HepG2 (cell line): ENCODE data around the gene TSPAN18. TPM values are rescaled to one million over a fixed set of nuclear protein-coding genes. Genes with fewer than 3 reads are reported as not detected.

Experiments
- ATAC-seq: fragments of 200-7000 bp; cut with Tn5 transposase; 3 replicates; pipeline ENCODE4 v1.9.1; 2020; ENCODE audit warnings: mild to moderate bottlenecking, moderate library complexity
- BruUV-seq: library from RNA; stranded (reverse); fragments of 400-500 nt; replicated peaks from 2 replicates; lab custom pipeline; 2021; lab: Mats Ljungman, UMichigan
- CTCF ChIA-PET: fragments of 300-600 bp; formaldehyde crosslinking; extraction: SDS; loops from one replicate; lab custom pipeline; 2021; ENCODE audit warnings: low total read pairs, inconsistent platforms, low intra/inter-chr PET ratio; lab: Yijun Ruan, JAX
- POLR2A ChIA-PET: fragments of 350-600 bp; sonication (Branson Sonifier 250); formaldehyde crosslinking; loops from one replicate; lab custom pipeline; 2020; ENCODE audit warnings: antibody characterized with exemption, inconsistent platforms; lab: Yijun Ruan, JAX
- DNase-seq: peaks from one replicate; pipeline ENCODE4 v3.0.0-alpha.2; 2015; ENCODE audit warnings: low spot score
- FAIRE-seq: peaks from 3 replicates; lab custom pipeline; 2011; peaks lifted over from hg19 to GRCh38; lab: Jason Lieb, UNC
- H2AFZ ChIP-seq: one replicate; pipeline ENCODE4 v1.6.1; 2011; ENCODE audit warnings: low read length, inconsistent platforms
- H3K27ac ChIP-seq: fragments of 300-600 bp; 3 replicates; pipeline ENCODE4 v1.8.0; 2011; ENCODE audit warnings: mixed run types, mild to moderate bottlenecking, mixed read lengths, low read length, inconsistent platforms; ENCODE audit not compliant: insufficient read depth; ENCODE audit errors: extremely low read length
- H3K27me3 ChIP-seq, 2 experiments: fragments of 200-600 bp in 1 of 2; 2 replicates in 1 of 2; 3 replicates in 1 of 2; pipeline versions ENCODE4 v1.6.0 to v1.8.0; 2011; ENCODE audit warnings: low read length in 2 of 2, mild to moderate bottlenecking in 2 of 2, moderate library complexity in 2 of 2, inconsistent platforms in 1 of 2; ENCODE audit not compliant: insufficient read depth in 2 of 2, control insufficient read depth in 1 of 2
- H3K36me3 ChIP-seq, 2 experiments: fragments of 200-600 bp in 1 of 2; replicated peaks in 1 of 2; 2 replicates in 1 of 2; 3 replicates in 1 of 2; pipeline versions ENCODE4 v1.5.1 to v1.8.0; 2011; ENCODE audit warnings: low read length in 2 of 2, inconsistent platforms in 1 of 2; ENCODE audit not compliant: insufficient read depth in 2 of 2, control insufficient read depth in 1 of 2
- H3K4me1 ChIP-seq: 2 replicates; pipeline ENCODE4 v1.5.1; 2012; ENCODE audit warnings: low read length, inconsistent platforms; ENCODE audit not compliant: insufficient read depth
- H3K4me2 ChIP-seq: 2 replicates; pipeline ENCODE4 v1.6.0; 2011; ENCODE audit warnings: low read depth, low read length, inconsistent platforms
- H3K4me3 ChIP-seq, 3 experiments: fragments of 200-600 bp in 1 of 3; sonication (generic), shearing (Covaris generic) in 1 of 3; replicated peaks in 1 of 3; 2 replicates each; pipeline ENCODE4 v1.5.1; 2011 to 2016; ENCODE audit warnings: low read length in 3 of 3, inconsistent platforms in 2 of 3, low read depth in 2 of 3, mild to moderate bottlenecking in 2 of 3, control low read depth in 1 of 3, mixed read lengths in 1 of 3; ENCODE audit not compliant: insufficient read depth in 1 of 3
- H3K79me2 ChIP-seq: one replicate; pipeline ENCODE4 v1.6.1; 2011; ENCODE audit warnings: low read length, inconsistent platforms; ENCODE audit not compliant: insufficient read depth
- H3K9ac ChIP-seq: 2 replicates; pipeline ENCODE4 v1.6.0; 2011; ENCODE audit warnings: mild to moderate bottlenecking, low read depth, low read length, inconsistent platforms; ENCODE audit not compliant: insufficient read depth
- H3K9me3 ChIP-seq: 2 replicates; pipeline ENCODE4 v1.5.1; 2012; ENCODE audit warnings: mild to moderate bottlenecking, low read length
- H4K20me1 ChIP-seq: 2 replicates; pipeline ENCODE4 v1.6.0; 2011; ENCODE audit warnings: inconsistent platforms, mild to moderate bottlenecking, low read length, moderate library complexity; ENCODE audit not compliant: insufficient read depth
- ATAD3A ChIP-seq: sonication (generic); formaldehyde crosslinking; IDR thresholded peaks from 2 replicates; pipeline ENCODE4 v1.4.0; 2020; ENCODE audit warnings: missing genetic modification reagents
- MTF2 ChIP-seq: sonication (generic); formaldehyde crosslinking; IDR thresholded peaks from 2 replicates; pipeline ENCODE4 v1.5.0; 2020; ENCODE audit warnings: missing genetic modification reagents, borderline replicate concordance
- RBM22 ChIP-seq: fragments of 200-400 bp; formaldehyde crosslinking; optimal IDR thresholded peaks from 2 replicates; pipeline ENCODE3; 2017; ENCODE audit warnings: mild to moderate bottlenecking, low read length, moderate library complexity
- ZNF678 ChIP-seq: sonication (generic); formaldehyde crosslinking; IDR thresholded peaks from 2 replicates; pipeline ENCODE4 v1.4.0; 2020; ENCODE audit warnings: mild to moderate bottlenecking, missing genetic modification reagents
- WGBS: methylation state at CpG from one replicate; pipeline ENCODE4 v1.1.6; 2017; ENCODE audit warnings: low lambda C conversion rate; 5-methylcytosine and 5-hydroxymethylcytosine counted together
- in situ Hi-C: cut with HindIII; loops from 2 replicates; pipeline ENCODE4 v1.10.0; 2017; ENCODE audit warnings: low pct_unique_long_range_greater_than_20kb; ENCODE audit not compliant: extremely low pct_ligation_motif_present
- intact Hi-C: fragments of 100-400 bp; cut with micrococcal nuclease; formaldehyde crosslinking; loops from one replicate; pipeline ENCODE4 v1.10.0; 2022; ENCODE audit not compliant: unreplicated experiment
- polyA plus RNA-seq, 8 experiments: library from polyadenylated mRNA; depleted of rRNA in 3 of 8; stranded (reverse) in 7 of 8; unstranded in 1 of 8; fragments of >200 nt; fragmentation: Illumina TruSeq in 4 of 8; extraction: Trizol in 4 of 8; gene quantifications; 2 replicates each; pipeline versions ENCODE4 v1.2.1 to v1.2.3, GENCODE V29; 2011 to 2016; ENCODE audit warnings: low read depth in 4 of 8, missing spikeins in 1 of 8, mixed read lengths in 1 of 8; ENCODE audit not compliant: insufficient read depth in 1 of 8
- total RNA-seq, 5 experiments: library from RNA; depleted of rRNA; stranded (reverse); fragments of >200 nt; fragmentation: Illumina TruSeq; extraction: Trizol; gene quantifications; 2 replicates each; pipeline ENCODE4 v1.2.3, GENCODE V29; 2016; ENCODE audit warnings: low read depth in 1 of 5
- TF ChIP-seq, protein P1 (sequence below): sonication (generic); formaldehyde crosslinking; IDR thresholded peaks from 2 replicates; pipeline ENCODE4 v1.4.0; 2020; ENCODE audit warnings: missing genetic modification reagents
- TF ChIP-seq, protein P2 (sequence below): sonication (generic); formaldehyde crosslinking; IDR thresholded peaks from 2 replicates; pipeline ENCODE4 v1.4.0; 2020; ENCODE audit warnings: mild to moderate bottlenecking, missing genetic modification reagents

The TSPAN18 gene
- total and polyA plus RNA-seq, 2 of the 13 experiments (the other 11 are each of a cell fraction or from before 2014, with no cell fraction given), result not detected

DNA sequence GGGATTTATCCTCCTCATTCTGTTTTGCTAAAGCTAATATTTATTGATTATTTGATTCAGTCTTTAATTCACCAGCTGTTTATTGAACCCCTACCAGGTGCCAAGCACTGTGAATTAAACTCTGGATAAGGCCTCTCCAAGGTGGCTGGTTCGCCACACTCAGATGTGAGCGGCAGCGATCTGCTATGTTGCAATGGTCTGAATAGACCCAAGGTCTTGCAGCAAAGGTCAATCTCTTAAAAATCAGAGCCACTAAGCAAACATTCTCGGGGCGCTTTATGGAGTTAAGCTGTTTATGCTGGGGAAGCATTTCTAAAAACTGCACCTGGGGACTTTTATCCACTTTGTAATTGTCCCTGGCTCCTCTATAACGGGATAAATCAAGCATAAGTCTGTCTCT is 10.5 kb upstream of the TSPAN18 start (continued):
- TF ChIP-seq ZNF678 (CRISPR knock-in tag), result no peak
- no peak for TF ChIP-seq RBM22
- TF ChIP-seq, protein P1, sequence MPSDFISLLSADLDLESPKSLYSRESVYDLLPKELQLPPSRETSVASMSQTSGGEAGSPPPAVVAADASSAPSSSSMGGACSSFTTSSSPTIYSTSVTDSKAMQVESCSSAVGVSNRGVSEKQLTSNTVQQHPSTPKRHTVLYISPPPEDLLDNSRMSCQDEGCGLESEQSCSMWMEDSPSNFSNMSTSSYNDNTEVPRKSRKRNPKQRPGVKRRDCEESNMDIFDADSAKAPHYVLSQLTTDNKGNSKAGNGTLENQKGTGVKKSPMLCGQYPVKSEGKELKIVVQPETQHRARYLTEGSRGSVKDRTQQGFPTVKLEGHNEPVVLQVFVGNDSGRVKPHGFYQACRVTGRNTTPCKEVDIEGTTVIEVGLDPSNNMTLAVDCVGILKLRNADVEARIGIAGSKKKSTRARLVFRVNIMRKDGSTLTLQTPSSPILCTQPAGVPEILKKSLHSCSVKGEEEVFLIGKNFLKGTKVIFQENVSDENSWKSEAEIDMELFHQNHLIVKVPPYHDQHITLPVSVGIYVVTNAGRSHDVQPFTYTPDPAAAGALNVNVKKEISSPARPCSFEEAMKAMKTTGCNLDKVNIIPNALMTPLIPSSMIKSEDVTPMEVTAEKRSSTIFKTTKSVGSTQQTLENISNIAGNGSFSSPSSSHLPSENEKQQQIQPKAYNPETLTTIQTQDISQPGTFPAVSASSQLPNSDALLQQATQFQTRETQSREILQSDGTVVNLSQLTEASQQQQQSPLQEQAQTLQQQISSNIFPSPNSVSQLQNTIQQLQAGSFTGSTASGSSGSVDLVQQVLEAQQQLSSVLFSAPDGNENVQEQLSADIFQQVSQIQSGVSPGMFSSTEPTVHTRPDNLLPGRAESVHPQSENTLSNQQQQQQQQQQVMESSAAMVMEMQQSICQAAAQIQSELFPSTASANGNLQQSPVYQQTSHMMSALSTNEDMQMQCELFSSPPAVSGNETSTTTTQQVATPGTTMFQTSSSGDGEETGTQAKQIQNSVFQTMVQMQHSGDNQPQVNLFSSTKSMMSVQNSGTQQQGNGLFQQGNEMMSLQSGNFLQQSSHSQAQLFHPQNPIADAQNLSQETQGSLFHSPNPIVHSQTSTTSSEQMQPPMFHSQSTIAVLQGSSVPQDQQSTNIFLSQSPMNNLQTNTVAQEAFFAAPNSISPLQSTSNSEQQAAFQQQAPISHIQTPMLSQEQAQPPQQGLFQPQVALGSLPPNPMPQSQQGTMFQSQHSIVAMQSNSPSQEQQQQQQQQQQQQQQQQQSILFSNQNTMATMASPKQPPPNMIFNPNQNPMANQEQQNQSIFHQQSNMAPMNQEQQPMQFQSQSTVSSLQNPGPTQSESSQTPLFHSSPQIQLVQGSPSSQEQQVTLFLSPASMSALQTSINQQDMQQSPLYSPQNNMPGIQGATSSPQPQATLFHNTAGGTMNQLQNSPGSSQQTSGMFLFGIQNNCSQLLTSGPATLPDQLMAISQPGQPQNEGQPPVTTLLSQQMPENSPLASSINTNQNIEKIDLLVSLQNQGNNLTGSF (CRISPR knock-in tag), result no peak
- TF ChIP-seq MTF2 (CRISPR knock-in tag), result no peak
- TF ChIP-seq, protein P2, sequence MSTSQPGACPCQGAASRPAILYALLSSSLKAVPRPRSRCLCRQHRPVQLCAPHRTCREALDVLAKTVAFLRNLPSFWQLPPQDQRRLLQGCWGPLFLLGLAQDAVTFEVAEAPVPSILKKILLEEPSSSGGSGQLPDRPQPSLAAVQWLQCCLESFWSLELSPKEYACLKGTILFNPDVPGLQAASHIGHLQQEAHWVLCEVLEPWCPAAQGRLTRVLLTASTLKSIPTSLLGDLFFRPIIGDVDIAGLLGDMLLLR (CRISPR knock-in tag), result no peak

DNA sequence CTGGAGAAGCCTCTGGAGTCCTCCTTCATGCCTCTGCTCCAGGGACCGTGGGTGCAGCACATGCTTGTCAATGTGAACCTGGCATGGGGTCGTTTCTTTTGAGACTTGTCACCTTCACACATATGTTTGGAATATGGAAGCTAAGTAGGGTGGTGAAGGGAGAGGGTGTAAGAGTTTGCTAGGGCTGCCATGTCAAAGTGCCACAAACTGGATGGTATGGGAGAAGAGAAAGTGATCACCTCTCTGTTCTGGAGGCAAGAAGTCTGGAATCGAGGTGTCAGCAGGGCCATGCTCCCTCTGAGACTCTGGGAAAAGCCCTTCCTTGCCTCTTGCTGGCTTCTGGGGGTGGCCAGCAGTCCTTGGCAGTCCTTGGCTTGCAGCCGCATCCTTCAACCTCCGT is 8.7 kb upstream of the TSPAN18 start:
- no peak overlapping the region for H3K27ac ChIP-seq
- BruUV-seq, result no TSS peak
- ChIA-PET CTCF (no interaction called here), POLR2A (no interaction called here)
- in situ Hi-C loops (no loop called here), intact Hi-C loops (no loop called here)
- no peaks in the 10 kb centered on the region for H4K20me1 ChIP-seq
- ATAC-seq, result no peak
- TF ChIP-seq ATAD3A (CRISPR knock-in tag), result no peak
- DNase-seq, result no peak
- H3K9ac ChIP-seq, result no peak overlapping the region
- H3K4me1 ChIP-seq, result peaks cover 24% of the 10 kb centered on the region
- no peaks in the 10 kb centered on the region for H3K9me3 ChIP-seq
- H3K36me3 ChIP-seq, result no peaks in the 10 kb centered on the region
- no peak overlapping the region for H3K4me3 ChIP-seq
- FAIRE-seq, result no peak
- WGBS, result 43% methylated on average over 5 of the region's 5 CpGs
- no peak overlapping the region for H2AFZ ChIP-seq
- no peaks in the 10 kb centered on the region for H3K79me2 ChIP-seq
- no peak overlapping the region for H3K4me2 ChIP-seq
- H3K27me3 ChIP-seq, result peaks cover 0 to 2% of the 10 kb centered on the region in 2 experiments; a peak in 1 of 5 replicates
